GM13977 (cell line): ENCODE measurements around the gene HLF.

Source experiments
- DNase-seq: peaks from one replicate; pipeline ENCODE4 v3.0.0; 2012; ENCODE audit warnings: low spot score
- CTCF ChIP-seq: IDR thresholded peaks from 2 replicates; pipeline ENCODE4 v1.5.1; 2012; ENCODE audit warnings: mild to moderate bottlenecking, control low read depth; ENCODE audit not compliant: insufficient read depth; ENCODE audit errors: extremely low read depth, missing control alignments
- in situ Hi-C: fragments of 300-500 bp; cut with MboI; formaldehyde crosslinking; loops from one replicate; pipeline ENCODE4 v1.12.0; 2022; ENCODE audit warnings: low sequenced_read_pairs, low pct_unique_long_range_greater_than_20kb, mixed read lengths, inconsistent platforms; ENCODE audit not compliant: unreplicated experiment

The HLF gene

GRCh38 chr17:55237268-55237667 lies 27.5 kb upstream of the HLF start:
- DNase-seq: no peak
- in situ Hi-C loops: no loop called here
- TF ChIP-seq CTCF: no peak

- in situ Hi-C loops: no loop called here
- DNase-seq: no peak
- TF ChIP-seq CTCF: no peak
Measured at GRCh38 chr17:55237841-55238178, 26.9 kb upstream of the HLF start.

- TF ChIP-seq CTCF: no peak
- in situ Hi-C loops: no loop called here
- DNase-seq: peak; percentile 98
Measured at GRCh38 chr17:55238179-55238930, 26.4 kb upstream of the HLF start.

- no peak for TF ChIP-seq CTCF
- in situ Hi-C loops: no loop called here
- DNase-seq: peak; percentile 38
Measured at GRCh38 chr17:55238931-55239297, 25.8 kb upstream of the HLF start.

- DNase-seq: no peak
- in situ Hi-C loops: no loop called here
- no peak for TF ChIP-seq CTCF
Measured at GRCh38 chr17:55241097-55241496, 23.7 kb upstream of the HLF start.

- DNase-seq: no peak
- no peak for TF ChIP-seq CTCF
- in situ Hi-C loops: no loop called here
Measured at GRCh38 chr17:55242476-55242875, 22.3 kb upstream of the HLF start.
